SK-N-SH (cell line): ENCODE measurements around the gene SPATA6. TPM values are rescaled to one million over a fixed set of nuclear protein-coding genes. Genes with fewer than 3 reads are reported as not detected.

ENCODE experiments used
- CTCF ChIA-PET: fragments of 300-600, 350-600 bp; formaldehyde crosslinking; extraction: SDS; loops from one replicate; lab custom pipeline; 2021; lab: Yijun Ruan, JAX
- POLR2A ChIA-PET: fragments of 350-600 bp; sonication (Branson Sonifier 250); formaldehyde crosslinking; extraction: SDS; loops from one replicate; lab custom pipeline; 2020; ENCODE audit warnings: antibody characterized with exemption, inconsistent platforms; lab: Yijun Ruan, JAX
- DNase-seq: peaks from one replicate; pipeline ENCODE4 v3.0.0; 2012
- H2AFZ ChIP-seq: fragments of 200-600 bp; sonication (generic); 2 replicates; pipeline ENCODE4 v1.8.1; 2016; ENCODE audit warnings: antibody characterized with exemption, mild to moderate bottlenecking, low read depth
- H3F3A ChIP-seq: fragments of 200-600 bp; sonication (generic); replicated peaks from 2 replicates; pipeline ENCODE3; 2016; ENCODE audit warnings: antibody characterized with exemption, mild to moderate bottlenecking; ENCODE audit not compliant: insufficient read depth
- H3K27ac ChIP-seq, 2 experiments: fragments of 200-500 bp in 1 of 2; fragments of 200-600 bp in 1 of 2; sonication (Bioruptor generic) in 1 of 2; sonication (generic), shearing (Covaris generic) in 1 of 2; 2 replicates each; pipeline versions ENCODE4 v1.5.1 to v1.6.1; 2014 to 2016; ENCODE audit warnings: low read depth in 2 of 2, inconsistent platforms in 1 of 2, low read length in 1 of 2, mild to moderate bottlenecking in 1 of 2, mixed read lengths in 1 of 2
- H3K27me3 ChIP-seq: fragments of 200-600 bp; sonication (generic), shearing (Covaris generic); 2 replicates; pipeline ENCODE4 v1.6.1; 2016; ENCODE audit warnings: mixed run types; ENCODE audit not compliant: insufficient read depth
- H3K36me3 ChIP-seq, 2 experiments: fragments of 200-500 bp in 1 of 2; fragments of 200-600 bp in 1 of 2; sonication (Bioruptor generic) in 1 of 2; sonication (generic) in 1 of 2; replicated peaks in 1 of 2; 2 replicates each; pipeline versions ENCODE3 to v1.5.1; 2014 to 2016; ENCODE audit warnings: low read length in 1 of 2, mild to moderate bottlenecking in 1 of 2; ENCODE audit not compliant: insufficient read depth in 2 of 2, control insufficient read depth in 1 of 2
- H3K4me1 ChIP-seq, 2 experiments: fragments of 200-500 bp in 1 of 2; fragments of 200-600 bp in 1 of 2; sonication (Bioruptor generic) in 1 of 2; sonication (generic), shearing (Covaris generic) in 1 of 2; 2 replicates each; pipeline versions ENCODE4 v1.5.1 to v1.6.1; 2014 to 2016; ENCODE audit warnings: low read depth in 1 of 2, low read length in 1 of 2, mixed run types in 1 of 2; ENCODE audit not compliant: insufficient read depth in 2 of 2, control insufficient read depth in 1 of 2
- H3K4me2 ChIP-seq: fragments of 200-600 bp; sonication (generic), shearing (Covaris generic); 2 replicates; pipeline ENCODE4 v1.6.1; 2017; ENCODE audit warnings: mixed run types
- H3K4me3 ChIP-seq, 2 experiments: fragments of 200-500 bp in 1 of 2; fragments of 200-600 bp in 1 of 2; sonication (Bioruptor generic) in 1 of 2; sonication (generic), shearing (Covaris generic) in 1 of 2; 2 replicates each; pipeline versions ENCODE4 v1.5.1 to v1.8.1; 2014 to 2016; ENCODE audit warnings: low read depth in 2 of 2, inconsistent platforms in 1 of 2, low read length in 1 of 2, mild to moderate bottlenecking in 1 of 2, mixed read lengths in 1 of 2, moderate library complexity in 1 of 2
- H3K79me2 ChIP-seq: fragments of 200-600 bp; sonication (generic); 2 replicates; pipeline ENCODE4 v1.8.1; 2017; ENCODE audit warnings: mild to moderate bottlenecking; ENCODE audit not compliant: insufficient read depth
- H3K9ac ChIP-seq: fragments of 200-600 bp; sonication (generic); 2 replicates; pipeline ENCODE4 v1.6.1; 2017; ENCODE audit warnings: mixed run types
- H3K9me2 ChIP-seq: fragments of 200-600 bp; sonication (generic); 2 replicates; pipeline ENCODE4 v1.6.1; 2017; ENCODE audit warnings: mixed run types
- H3K9me3 ChIP-seq: fragments of 200-600 bp; sonication (generic); 2 replicates; pipeline ENCODE4 v1.6.1; 2017; ENCODE audit warnings: mixed run types, mild to moderate bottlenecking, moderate library complexity
- H4K20me1 ChIP-seq: fragments of 200-600 bp; sonication (generic); 2 replicates; pipeline ENCODE4 v1.6.1; 2017; ENCODE audit warnings: mild to moderate bottlenecking, mixed run types; ENCODE audit not compliant: insufficient read depth
- ELF1 ChIP-seq: IDR thresholded peaks from 2 replicates; pipeline ENCODE4 v1.4.0; 2012
- EP300 ChIP-seq, 2 experiments: IDR thresholded peaks; 2 replicates each; pipeline versions ENCODE4 v1.4.0 to v1.6.1; 2012; ENCODE audit warnings: borderline replicate concordance in 1 of 2, low read depth in 1 of 2, low read length in 1 of 2
- FOSL2 ChIP-seq: IDR thresholded peaks from 2 replicates; pipeline ENCODE4 v1.4.0; 2012; ENCODE audit warnings: low read depth, mild to moderate bottlenecking, moderate library complexity, borderline replicate concordance
- FOXJ3 ChIP-seq: sonication (generic); formaldehyde crosslinking; IDR thresholded peaks from 2 replicates; pipeline ENCODE4 v1.5.1; 2020; ENCODE audit warnings: mild to moderate bottlenecking, missing genetic modification reagents
- GABPA ChIP-seq: IDR thresholded peaks from 2 replicates; pipeline ENCODE4 v1.4.0; 2012; ENCODE audit warnings: low read depth, mild to moderate bottlenecking
- JUND ChIP-seq: IDR thresholded peaks from 2 replicates; pipeline ENCODE4 v1.4.0; 2012
- NFIC ChIP-seq: IDR thresholded peaks from 2 replicates; pipeline ENCODE4 v1.4.0; 2012; ENCODE audit warnings: borderline replicate concordance
- NRF1 ChIP-seq: IDR thresholded peaks from 2 replicates; pipeline ENCODE4 v1.6.1; 2012; ENCODE audit warnings: low read depth, mild to moderate bottlenecking, low read length
- POLR2AphosphoS5 ChIP-seq: IDR thresholded peaks from 2 replicates; pipeline ENCODE4 v1.6.1; 2012; ENCODE audit warnings: low read depth, low read length
- RAD21 ChIP-seq: IDR thresholded peaks from 2 replicates; pipeline ENCODE4 v1.6.1; 2012; ENCODE audit warnings: mild to moderate bottlenecking, low read length
- RFX5 ChIP-seq: IDR thresholded peaks from 2 replicates; pipeline ENCODE4 v1.6.1; 2012; ENCODE audit warnings: mild to moderate bottlenecking, improper control_type of control experiment, low read length
- RXRA ChIP-seq: IDR thresholded peaks from 2 replicates; pipeline ENCODE4 v1.4.0; 2012; ENCODE audit warnings: low read depth, mild to moderate bottlenecking, borderline replicate concordance
- SIN3A ChIP-seq: IDR thresholded peaks from 2 replicates; pipeline ENCODE4 v1.6.1; 2012; ENCODE audit warnings: low read depth, mild to moderate bottlenecking, low read length, moderate library complexity, borderline replicate concordance
- SMC3 ChIP-seq: IDR thresholded peaks from 2 replicates; pipeline ENCODE4 v1.6.1; 2012; ENCODE audit warnings: low read depth, low read length, improper control_type of control experiment
- TCF12 ChIP-seq: IDR thresholded peaks from 2 replicates; pipeline ENCODE4 v1.4.0; 2012
- WGBS: methylation state at CpG from one replicate; pipeline ENCODE4 v1.1.6; 2017; ENCODE audit warnings: low lambda C conversion rate; 5-methylcytosine and 5-hydroxymethylcytosine counted together
- polyA plus RNA-seq, 3 experiments: library from polyadenylated mRNA; depleted of rRNA; stranded (reverse); fragments of >200 nt; gene quantifications; 2 replicates each; pipeline ENCODE4 v1.2.3, GENCODE V29; 2012
- TF ChIP-seq, protein P1 (sequence below): fragments of 150-350 bp; IDR thresholded peaks from 2 replicates; pipeline ENCODE4 v1.6.1; 2016; ENCODE audit warnings: mild to moderate bottlenecking, low read depth, low read length
- TF ChIP-seq, protein P2 (sequence below): IDR thresholded peaks from 2 replicates; pipeline ENCODE4; 2012
- TF ChIP-seq, protein P3 (sequence below): fragments of 150-350 bp; IDR thresholded peaks from 2 replicates; pipeline ENCODE4 v1.6.1; 2017; ENCODE audit warnings: antibody characterized with exemption, low read length, low read depth, borderline replicate concordance
- TF ChIP-seq, protein P4 (sequence below): IDR thresholded peaks from 2 replicates; pipeline ENCODE4 v1.4.0; 2012; ENCODE audit warnings: low read depth

SPATA6 gene
- polyA plus RNA-seq, 1 of the 3 experiments (the other 2 are of a cell fraction) = 2.4 TPM

DNA sequence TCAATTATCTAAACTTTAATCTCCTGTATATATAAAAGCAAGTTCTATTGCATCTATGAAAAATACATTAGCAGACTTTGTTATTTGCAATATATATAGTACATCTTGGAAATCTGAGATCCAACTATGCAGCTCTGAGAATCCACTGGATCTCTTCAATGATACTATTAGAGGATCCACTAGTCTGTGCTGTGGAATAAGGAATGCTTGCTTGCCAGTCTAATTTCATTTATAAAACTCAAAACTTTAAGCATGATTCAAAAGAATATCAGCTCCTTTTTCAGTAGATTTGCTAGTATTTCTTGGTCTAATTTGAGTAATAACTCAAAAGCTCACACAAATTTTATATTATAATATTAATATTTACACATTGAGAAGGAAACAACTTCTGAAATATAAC, 115.1 kb downstream of the SPATA6 start:
- ChIA-PET CTCF (interaction anchor here (0.6 to 5.3 kb wide), 9 partner anchors 14 to 155 kb away, joined by 3 to 27 read pairs (median 4); partner anchors contain the start of gene SPATA6), POLR2A (no interaction called here)

DNA sequence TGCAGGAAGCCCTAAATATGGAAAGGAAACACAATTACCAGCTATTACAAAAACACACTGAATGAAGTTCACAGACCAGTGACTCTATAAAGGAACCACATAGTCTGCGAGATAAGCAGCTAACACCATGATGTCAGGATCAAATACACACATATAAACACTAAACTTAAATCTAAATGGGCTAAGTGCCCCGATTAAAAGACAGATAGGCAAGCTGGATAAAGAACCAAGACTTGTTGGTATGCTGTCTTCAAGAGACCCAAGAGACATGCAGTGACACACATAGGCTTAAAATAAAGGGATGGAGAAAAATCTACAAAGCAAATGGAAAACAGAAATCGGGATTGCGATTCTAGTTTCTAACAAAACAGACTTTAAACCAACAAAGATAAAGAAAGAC, 127.6 kb downstream of the SPATA6 start:
- POLR2A ChIA-PET = no interaction called here

More for the DNA sequence above, 115.1 kb downstream of the SPATA6 start:
- Histone ChIP-seq H4K20me1 (no peaks in the 10 kb centered on the region), H3F3A (no peaks in the 10 kb centered on the region), H3K27ac (no peak overlapping the region), H3K9ac (no peak overlapping the region), H3K4me1 (no peaks in the 10 kb centered on the region; a peak in 1 of 4 replicates), H2AFZ (no peak overlapping the region), H3K79me2 (no peaks in the 10 kb centered on the region), H3K9me2 (no peaks in the 10 kb centered on the region), H3K9me3 (no peaks in the 10 kb centered on the region), H3K27me3 (no peaks in the 10 kb centered on the region), H3K4me3 (no peak overlapping the region), H3K4me2 (no peak overlapping the region), H3K36me3 (peaks cover 3 to 5% of the 10 kb centered on the region in 2 experiments)
- DNase-seq = no peak
- peak; percentile 59 for TF ChIP-seq RAD21
- TF ChIP-seq NFIC = no peak
- TF ChIP-seq SMC3 = 0 out of 2 replicates have a peak, but pooled peaks have one; percentile 9

DNA sequence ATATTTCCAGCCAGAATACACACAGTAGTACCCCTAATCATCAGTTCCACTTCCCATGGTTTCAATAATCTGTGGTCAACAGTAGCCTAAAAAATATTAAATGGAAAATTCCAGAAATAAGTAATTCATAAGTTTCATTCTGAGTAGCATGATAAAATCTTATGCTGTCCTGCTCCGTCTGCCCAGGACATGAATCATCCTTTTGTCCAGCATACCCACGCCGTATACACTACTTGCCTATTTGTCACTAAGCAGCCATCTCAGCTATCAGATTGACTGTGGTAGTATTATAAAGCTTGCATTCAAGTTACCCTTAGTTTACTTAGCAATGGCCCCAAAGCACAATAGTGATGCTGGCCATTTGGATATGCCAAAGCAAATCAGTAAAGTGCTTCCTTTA, 130.8 kb downstream of the SPATA6 start:
- peaks cover 0 to 3% of the 10 kb centered on the region in 2 experiments for H3K36me3 ChIP-seq
- no peak overlapping the region for H3K9ac ChIP-seq
- H3K9me3 ChIP-seq = 0 out of 2 replicates have a peak, but pooled peaks cover 5% of the 10 kb centered on the region
- no peak overlapping the region for H3K4me2 ChIP-seq
- no peaks in the 10 kb centered on the region for H3K79me2 ChIP-seq
- ChIA-PET POLR2A (no interaction called here), CTCF (no interaction called here)
- no peaks in the 10 kb centered on the region for H3K27me3 ChIP-seq
- WGBS = 12% methylated on average over 3 of the region's 3 CpGs
- no peak overlapping the region for H2AFZ ChIP-seq
- no peaks in the 10 kb centered on the region for H4K20me1 ChIP-seq
- DNase-seq = no peak
- H3K4me3 ChIP-seq = no peak overlapping the region
- TF ChIP-seq NRF1 (no peak), SIN3A (no peak), FOSL2 (peak; percentile 67), TCF12 (peak; percentile 55; the same call in 1 of the 2 replicates), JUND (peak; percentile 51; the same call in 1 of the 2 replicates), EP300 (IDR thresholded peaks at IDR 0.05; ENCODE audit: borderline replicate concordance in 1 of 2, low read depth in 1 of 2, low read length in 1 of 2) (0 out of 4 replicates have a peak, but pooled peaks of 1 of the 2 experiments have one; percentile 35)
- TF ChIP-seq, protein P1, sequence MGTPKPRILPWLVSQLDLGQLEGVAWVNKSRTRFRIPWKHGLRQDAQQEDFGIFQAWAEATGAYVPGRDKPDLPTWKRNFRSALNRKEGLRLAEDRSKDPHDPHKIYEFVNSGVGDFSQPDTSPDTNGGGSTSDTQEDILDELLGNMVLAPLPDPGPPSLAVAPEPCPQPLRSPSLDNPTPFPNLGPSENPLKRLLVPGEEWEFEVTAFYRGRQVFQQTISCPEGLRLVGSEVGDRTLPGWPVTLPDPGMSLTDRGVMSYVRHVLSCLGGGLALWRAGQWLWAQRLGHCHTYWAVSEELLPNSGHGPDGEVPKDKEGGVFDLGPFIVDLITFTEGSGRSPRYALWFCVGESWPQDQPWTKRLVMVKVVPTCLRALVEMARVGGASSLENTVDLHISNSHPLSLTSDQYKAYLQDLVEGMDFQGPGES = no peak
- TF ChIP-seq, protein P2, sequence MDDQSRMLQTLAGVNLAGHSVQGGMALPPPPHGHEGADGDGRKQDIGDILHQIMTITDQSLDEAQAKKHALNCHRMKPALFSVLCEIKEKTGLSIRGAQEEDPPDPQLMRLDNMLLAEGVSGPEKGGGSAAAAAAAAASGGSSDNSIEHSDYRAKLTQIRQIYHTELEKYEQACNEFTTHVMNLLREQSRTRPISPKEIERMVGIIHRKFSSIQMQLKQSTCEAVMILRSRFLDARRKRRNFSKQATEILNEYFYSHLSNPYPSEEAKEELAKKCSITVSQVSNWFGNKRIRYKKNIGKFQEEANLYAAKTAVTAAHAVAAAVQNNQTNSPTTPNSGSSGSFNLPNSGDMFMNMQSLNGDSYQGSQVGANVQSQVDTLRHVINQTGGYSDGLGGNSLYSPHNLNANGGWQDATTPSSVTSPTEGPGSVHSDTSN = peak; percentile 72
- TF ChIP-seq, protein P3, sequence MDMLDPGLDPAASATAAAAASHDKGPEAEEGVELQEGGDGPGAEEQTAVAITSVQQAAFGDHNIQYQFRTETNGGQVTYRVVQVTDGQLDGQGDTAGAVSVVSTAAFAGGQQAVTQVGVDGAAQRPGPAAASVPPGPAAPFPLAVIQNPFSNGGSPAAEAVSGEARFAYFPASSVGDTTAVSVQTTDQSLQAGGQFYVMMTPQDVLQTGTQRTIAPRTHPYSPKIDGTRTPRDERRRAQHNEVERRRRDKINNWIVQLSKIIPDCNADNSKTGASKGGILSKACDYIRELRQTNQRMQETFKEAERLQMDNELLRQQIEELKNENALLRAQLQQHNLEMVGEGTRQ = no peak
- TF ChIP-seq, protein P4, sequence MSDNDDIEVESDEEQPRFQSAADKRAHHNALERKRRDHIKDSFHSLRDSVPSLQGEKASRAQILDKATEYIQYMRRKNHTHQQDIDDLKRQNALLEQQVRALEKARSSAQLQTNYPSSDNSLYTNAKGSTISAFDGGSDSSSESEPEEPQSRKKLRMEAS = no peak
- H3F3A ChIP-seq = peaks cover 9% of the 10 kb centered on the region
- no peaks in the 10 kb centered on the region for H3K9me2 ChIP-seq
- H3K27ac ChIP-seq = peak overlapping the region in 1 of 2 experiments; percentile 20; a peak in 1 of 4 replicates
- H3K4me1 ChIP-seq = no peaks in the 10 kb centered on the region

More for the DNA sequence above, 127.6 kb downstream of the SPATA6 start:
- 0 out of 2 replicates have a peak, but pooled peaks cover 5% of the 10 kb centered on the region for H3K9me3 ChIP-seq
- WGBS = 64% methylated on average over 4 of the region's 4 CpGs
- H3K9ac ChIP-seq = no peak overlapping the region
- peaks cover 9% of the 10 kb centered on the region for H3F3A ChIP-seq
- H3K36me3 ChIP-seq = peaks cover 0 to 3% of the 10 kb centered on the region in 2 experiments
- H3K27me3 ChIP-seq = no peaks in the 10 kb centered on the region
- no peak for DNase-seq
- no peak overlapping the region for H3K27ac ChIP-seq
- no peak overlapping the region for H3K4me2 ChIP-seq
- H3K4me1 ChIP-seq = no peaks in the 10 kb centered on the region
- H4K20me1 ChIP-seq = no peaks in the 10 kb centered on the region
- no peak overlapping the region for H2AFZ ChIP-seq
- CTCF ChIA-PET = no interaction called here
- TF ChIP-seq ELF1 = no peak
- no peak for TF ChIP-seq RXRA
- TF ChIP-seq RFX5 = no peak
- TF ChIP-seq NFIC = no peak
- no peak for TF ChIP-seq GABPA
- no peak for TF ChIP-seq POLR2AphosphoS5
- TF ChIP-seq FOXJ3 = no peak
- TF ChIP-seq TCF12 = no peak
- no peaks in the 10 kb centered on the region for H3K9me2 ChIP-seq
- H3K79me2 ChIP-seq = no peaks in the 10 kb centered on the region
- no peak overlapping the region for H3K4me3 ChIP-seq
